Measurements from ENCODE around the gene ZHX3.

- TF ChIP-seq CTCF (IDR thresholded peaks at IDR 0.05; ENCODE audit: low read depth, low read length) (no peak), POLR2A (IDR thresholded peaks at IDR 0.05; ENCODE audit: extremely low read depth, insufficient read length) (no peak), MAX (IDR thresholded peaks at IDR 0.05; ENCODE audit: low read depth, low read length) (no peak), MYC (IDR thresholded peaks at IDR 0.05; ENCODE audit: low read depth, low read length) (no peak)
Observed at GRCh38 chr20:41261260-41261659, 56.3 kb downstream of the ZHX3 start.
